C1 segment of cervical spinal cord (tissue), 14 donors: ENCODE data around the gene IGFBP5.

Source experiments
- DNase-seq, 14 donors: peaks; one replicate each; lab custom pipeline; 2025; lab: John Stamatoyannopoulos, UW

The IGFBP5 gene

GRCh38 chr2:216645636-216645950, 49.8 kb downstream of the IGFBP5 start:
- DNase-seq = no peak

- no peak for DNase-seq
These were observed 50.3 kb downstream of the IGFBP5 start for GRCh38 chr2:216644842-216645635.

- no peak for DNase-seq
These were observed 51.2 kb downstream of the IGFBP5 start for GRCh38 chr2:216643986-216644659.

- no peak for DNase-seq
These were observed 57.9 kb downstream of the IGFBP5 start for GRCh38 chr2:216637472-216637871.

GRCh38 chr2:216636551-216637450, 58.5 kb downstream of the IGFBP5 start:
- DNase-seq = no peak

GRCh38 chr2:216635701-216636550, 59.4 kb downstream of the IGFBP5 start:
- DNase-seq = no peak

- DNase-seq = no peak
These were observed 60.2 kb downstream of the IGFBP5 start for GRCh38 chr2:216635171-216635570.

- no peak for DNase-seq
These were observed 60.8 kb downstream of the IGFBP5 start for GRCh38 chr2:216634370-216635148.

GRCh38 chr2:216633616-216634369, 61.6 kb downstream of the IGFBP5 start:
- no peak for DNase-seq

GRCh38 chr2:216632952-216633615, 62.3 kb downstream of the IGFBP5 start, which contains the start of gene IGFBP2:
TSS of gene IGFBP2 (plus strand) at chr2:216633420. CDS start at chr2:216633524, 104 bp downstream.
- no peak for DNase-seq

GRCh38 chr2:216632346-216632951, 62.9 kb downstream of the IGFBP5 start:
- DNase-seq = no peak

GRCh38 chr2:216629784-216630183, 65.6 kb downstream of the IGFBP5 start:
- DNase-seq = no peak

GRCh38 chr2:216626875-216627245, 68.5 kb downstream of the IGFBP5 start:
- no peak for DNase-seq

GRCh38 chr2:216626168-216626874, 69.0 kb downstream of the IGFBP5 start:
- DNase-seq = no peak

- no peak for DNase-seq
These were observed 71.1 kb downstream of the IGFBP5 start for GRCh38 chr2:216624251-216624650.

- DNase-seq = no peak
These were observed 72.8 kb downstream of the IGFBP5 start for GRCh38 chr2:216622526-216622925.
